Measurements from ENCODE around the gene BMP2. TPM values are rescaled to one million over a fixed set of nuclear protein-coding genes. Genes with fewer than 3 reads are reported as not detected.

The BMP2 gene
- total and polyA plus RNA-seq, 4 donors: 0.83 to 3.5 (median 2.0) TPM

DNA sequence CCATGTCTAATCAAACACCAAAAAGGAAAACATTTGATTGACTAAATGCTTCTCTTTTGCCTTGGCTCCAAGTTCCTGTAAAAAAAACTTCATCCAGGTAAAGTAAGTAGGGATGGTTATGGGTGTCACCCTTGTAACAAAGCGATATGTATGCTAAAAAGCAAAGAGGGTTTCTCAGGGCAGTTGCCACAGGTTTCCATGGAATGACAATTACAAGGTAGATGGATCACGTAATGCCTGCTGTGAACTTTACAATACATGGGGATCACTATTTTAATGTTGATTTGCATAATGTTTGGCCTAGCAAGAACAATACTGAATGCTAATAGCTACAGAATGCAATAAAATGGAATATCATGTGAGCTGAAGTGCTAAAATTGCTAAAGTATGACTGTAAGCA is 2.9 kb upstream of the BMP2 start:
- Histone ChIP-seq H3K4me3 (ENCODE audit: low read depth in 1 of 3, low read length in 3 of 3) (no peak overlapping the region), H3K36me3 (ENCODE audit: control insufficient read depth in 4 of 4, insufficient read depth in 3 of 4, low read depth in 1 of 4, low read length in 3 of 4) (no peaks in the 10 kb centered on the region), H3K4me1 (ENCODE audit: control insufficient read depth in 4 of 4, insufficient read depth in 4 of 4, low read length in 3 of 4) (peaks cover 2 to 24% (median 18%) of the 10 kb centered on the region in 4 donors), H3K9me3 (ENCODE audit: control insufficient read depth in 4 of 4, low read length in 3 of 4) (no peaks in the 10 kb centered on the region), H3K27ac (ENCODE audit: low read depth in 1 of 2, low read length in 2 of 2) (no peak overlapping the region), H3K9ac (ENCODE audit: low read depth in 1 of 2, low read length in 2 of 2) (no peak overlapping the region), H3K27me3 (ENCODE audit: control insufficient read depth in 4 of 4, insufficient read depth in 4 of 4, low read length in 3 of 4) (no peaks in the 10 kb centered on the region)
- 99% methylated on average over 2 of the region's 2 CpGs for WGBS
- no peak for TF ChIP-seq RXRA (IDR thresholded peaks at IDR 0.05)
- TF ChIP-seq, protein P1, sequence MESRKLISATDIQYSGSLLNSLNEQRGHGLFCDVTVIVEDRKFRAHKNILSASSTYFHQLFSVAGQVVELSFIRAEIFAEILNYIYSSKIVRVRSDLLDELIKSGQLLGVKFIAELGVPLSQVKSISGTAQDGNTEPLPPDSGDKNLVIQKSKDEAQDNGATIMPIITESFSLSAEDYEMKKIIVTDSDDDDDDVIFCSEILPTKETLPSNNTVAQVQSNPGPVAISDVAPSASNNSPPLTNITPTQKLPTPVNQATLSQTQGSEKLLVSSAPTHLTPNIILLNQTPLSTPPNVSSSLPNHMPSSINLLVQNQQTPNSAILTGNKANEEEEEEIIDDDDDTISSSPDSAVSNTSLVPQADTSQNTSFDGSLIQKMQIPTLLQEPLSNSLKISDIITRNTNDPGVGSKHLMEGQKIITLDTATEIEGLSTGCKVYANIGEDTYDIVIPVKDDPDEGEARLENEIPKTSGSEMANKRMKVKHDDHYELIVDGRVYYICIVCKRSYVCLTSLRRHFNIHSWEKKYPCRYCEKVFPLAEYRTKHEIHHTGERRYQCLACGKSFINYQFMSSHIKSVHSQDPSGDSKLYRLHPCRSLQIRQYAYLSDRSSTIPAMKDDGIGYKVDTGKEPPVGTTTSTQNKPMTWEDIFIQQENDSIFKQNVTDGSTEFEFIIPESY (IDR thresholded peaks at IDR 0.05): no peak
- TF ChIP-seq, protein P2, sequence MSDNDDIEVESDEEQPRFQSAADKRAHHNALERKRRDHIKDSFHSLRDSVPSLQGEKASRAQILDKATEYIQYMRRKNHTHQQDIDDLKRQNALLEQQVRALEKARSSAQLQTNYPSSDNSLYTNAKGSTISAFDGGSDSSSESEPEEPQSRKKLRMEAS (IDR thresholded peaks at IDR 0.05): no peak
- TF ChIP-seq JUND (IDR thresholded peaks at IDR 0.05): no peak
- TF ChIP-seq, protein P3, sequence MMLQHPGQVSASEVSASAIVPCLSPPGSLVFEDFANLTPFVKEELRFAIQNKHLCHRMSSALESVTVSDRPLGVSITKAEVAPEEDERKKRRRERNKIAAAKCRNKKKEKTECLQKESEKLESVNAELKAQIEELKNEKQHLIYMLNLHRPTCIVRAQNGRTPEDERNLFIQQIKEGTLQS (IDR thresholded peaks at IDR 0.05): no peak
- TF ChIP-seq NR2F2 (IDR thresholded peaks at IDR 0.05): no peak
- TF ChIP-seq FOXA1 (IDR thresholded peaks at IDR 0.05): no peak
- TF ChIP-seq HNF4G (IDR thresholded peaks at IDR 0.05): no peak
- DNase-seq (ENCODE audit: low spot score): no peak

DNA sequence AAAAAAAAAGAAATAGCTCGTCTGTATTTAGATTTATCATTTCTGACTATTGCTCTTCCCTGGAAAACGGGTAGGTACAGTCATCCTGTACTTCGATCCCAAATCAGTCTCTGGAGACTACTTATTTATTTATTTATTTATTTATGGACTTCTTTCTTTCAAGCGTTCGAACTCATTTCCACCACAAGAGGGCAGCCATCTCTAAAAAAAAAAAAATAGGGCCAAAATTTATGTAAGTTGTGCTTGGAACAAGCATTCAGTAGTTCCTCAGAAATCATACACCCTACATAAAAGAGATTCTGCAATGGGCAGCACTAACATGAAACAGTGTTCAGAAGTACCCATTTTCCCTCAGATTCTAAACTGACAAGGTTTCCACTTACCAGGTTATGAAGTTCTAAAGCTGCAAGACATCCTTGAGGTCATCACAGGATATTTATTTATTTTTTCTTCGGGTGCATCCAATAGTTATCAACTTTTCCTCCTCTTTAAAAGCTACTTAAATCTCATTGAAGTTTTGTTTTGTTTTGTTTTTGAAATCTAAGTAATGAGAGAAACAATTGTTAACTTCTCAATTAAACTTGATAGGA is 1.9 kb upstream of the BMP2 start:
- 8% methylated on average over 6 of the region's 6 CpGs for WGBS
- no peak overlapping the region for H3K9ac ChIP-seq (ENCODE audit: low read depth in 1 of 2, low read length in 2 of 2)
- DNase-seq (ENCODE audit: low spot score): no peak
- no peaks in the 10 kb centered on the region for H3K27me3 ChIP-seq (ENCODE audit: control insufficient read depth in 4 of 4, insufficient read depth in 4 of 4, low read length in 3 of 4)
- H3K27ac ChIP-seq (ENCODE audit: low read depth in 1 of 2, low read length in 2 of 2): peak overlapping the region in 1 of 2 donors; percentile 48
- no peaks in the 10 kb centered on the region for H3K9me3 ChIP-seq (ENCODE audit: control insufficient read depth in 4 of 4, low read length in 3 of 4)
- H3K4me1 ChIP-seq (ENCODE audit: control insufficient read depth in 4 of 4, insufficient read depth in 4 of 4, low read length in 3 of 4): peaks cover 2 to 31% (median 22%) of the 10 kb centered on the region in 4 donors
- TF ChIP-seq YY1 (IDR thresholded peaks at IDR 0.05): peak; percentile 31
- no peak for TF ChIP-seq FOXA1 (IDR thresholded peaks at IDR 0.05)
- peak; percentile 76 to 79 for TF ChIP-seq RAD21 (IDR thresholded peaks at IDR 0.05)
- TF ChIP-seq, protein P4, sequence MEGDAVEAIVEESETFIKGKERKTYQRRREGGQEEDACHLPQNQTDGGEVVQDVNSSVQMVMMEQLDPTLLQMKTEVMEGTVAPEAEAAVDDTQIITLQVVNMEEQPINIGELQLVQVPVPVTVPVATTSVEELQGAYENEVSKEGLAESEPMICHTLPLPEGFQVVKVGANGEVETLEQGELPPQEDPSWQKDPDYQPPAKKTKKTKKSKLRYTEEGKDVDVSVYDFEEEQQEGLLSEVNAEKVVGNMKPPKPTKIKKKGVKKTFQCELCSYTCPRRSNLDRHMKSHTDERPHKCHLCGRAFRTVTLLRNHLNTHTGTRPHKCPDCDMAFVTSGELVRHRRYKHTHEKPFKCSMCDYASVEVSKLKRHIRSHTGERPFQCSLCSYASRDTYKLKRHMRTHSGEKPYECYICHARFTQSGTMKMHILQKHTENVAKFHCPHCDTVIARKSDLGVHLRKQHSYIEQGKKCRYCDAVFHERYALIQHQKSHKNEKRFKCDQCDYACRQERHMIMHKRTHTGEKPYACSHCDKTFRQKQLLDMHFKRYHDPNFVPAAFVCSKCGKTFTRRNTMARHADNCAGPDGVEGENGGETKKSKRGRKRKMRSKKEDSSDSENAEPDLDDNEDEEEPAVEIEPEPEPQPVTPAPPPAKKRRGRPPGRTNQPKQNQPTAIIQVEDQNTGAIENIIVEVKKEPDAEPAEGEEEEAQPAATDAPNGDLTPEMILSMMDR (IDR thresholded peaks at IDR 0.05; ENCODE audit: low read depth, low read length, missing input control): peak; percentile 59
- TF ChIP-seq HNF4A (conservative IDR thresholded peaks at IDR 0.05): peak; percentile 26 to 45
- TF ChIP-seq HNF4G (IDR thresholded peaks at IDR 0.05): no peak
- H3K36me3 ChIP-seq (ENCODE audit: control insufficient read depth in 4 of 4, insufficient read depth in 3 of 4, low read depth in 1 of 4, low read length in 3 of 4): no peaks in the 10 kb centered on the region
- H3K4me3 ChIP-seq (ENCODE audit: low read depth in 1 of 3, low read length in 3 of 3): no peak overlapping the region

DNA sequence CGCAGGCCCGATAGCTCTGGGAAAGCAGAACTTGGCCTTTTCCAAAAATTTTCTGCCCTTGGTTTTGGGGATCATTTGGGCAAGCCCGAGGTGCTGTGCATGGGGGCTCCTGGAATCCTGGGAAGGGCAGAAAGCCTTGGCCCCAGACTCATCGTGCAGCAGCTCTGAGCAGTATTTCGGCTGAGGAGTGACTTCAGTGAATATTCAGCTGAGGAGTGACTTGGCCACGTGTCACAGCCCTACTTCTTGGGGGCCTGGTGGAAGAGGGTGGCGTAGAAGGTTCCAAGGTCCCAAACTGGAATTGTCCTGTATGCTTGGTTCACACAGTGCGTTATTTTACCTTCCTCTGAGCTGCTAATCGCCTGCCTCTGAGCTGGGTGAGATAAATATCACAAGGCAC is 1.1 kb upstream of the BMP2 start:
- TF ChIP-seq YY1 (IDR thresholded peaks at IDR 0.05): no peak
- TF ChIP-seq RXRA (IDR thresholded peaks at IDR 0.05): no peak
- TF ChIP-seq, protein P1 (IDR thresholded peaks at IDR 0.05): no peak
- TF ChIP-seq JUND (IDR thresholded peaks at IDR 0.05): no peak
- TF ChIP-seq SP1 (IDR thresholded peaks at IDR 0.05): no peak
- Histone ChIP-seq H3K27ac (ENCODE audit: low read depth in 1 of 2, low read length in 2 of 2) (peak overlapping the region in 1 of 2 donors; percentile 48), H3K4me3 (ENCODE audit: low read depth in 1 of 3, low read length in 3 of 3) (no peak overlapping the region), H3K9ac (ENCODE audit: low read depth in 1 of 2, low read length in 2 of 2) (no peak overlapping the region), H3K27me3 (ENCODE audit: control insufficient read depth in 4 of 4, insufficient read depth in 4 of 4, low read length in 3 of 4) (no peaks in the 10 kb centered on the region), H3K36me3 (ENCODE audit: control insufficient read depth in 4 of 4, insufficient read depth in 3 of 4, low read depth in 1 of 4, low read length in 3 of 4) (no peaks in the 10 kb centered on the region), H3K4me1 (ENCODE audit: control insufficient read depth in 4 of 4, insufficient read depth in 4 of 4, low read length in 3 of 4) (peaks cover 2 to 31% (median 22%) of the 10 kb centered on the region in 4 donors), H3K9me3 (ENCODE audit: control insufficient read depth in 4 of 4, low read length in 3 of 4) (no peaks in the 10 kb centered on the region)
- DNase-seq (ENCODE audit: low spot score): no peak
- WGBS: 80% methylated on average over 9 of the region's 9 CpGs

Measured in liver (tissue), 9 donors.